GM19193 (cell line): ENCODE data around the gene CHST2.

Source experiments
- POLR2A ChIP-seq: IDR thresholded peaks from 4 replicates; pipeline ENCODE4 v1.6.1; 2011; ENCODE audit not compliant: insufficient read depth, insufficient read length; ENCODE audit errors: extremely low read depth

The CHST2 gene

DNA sequence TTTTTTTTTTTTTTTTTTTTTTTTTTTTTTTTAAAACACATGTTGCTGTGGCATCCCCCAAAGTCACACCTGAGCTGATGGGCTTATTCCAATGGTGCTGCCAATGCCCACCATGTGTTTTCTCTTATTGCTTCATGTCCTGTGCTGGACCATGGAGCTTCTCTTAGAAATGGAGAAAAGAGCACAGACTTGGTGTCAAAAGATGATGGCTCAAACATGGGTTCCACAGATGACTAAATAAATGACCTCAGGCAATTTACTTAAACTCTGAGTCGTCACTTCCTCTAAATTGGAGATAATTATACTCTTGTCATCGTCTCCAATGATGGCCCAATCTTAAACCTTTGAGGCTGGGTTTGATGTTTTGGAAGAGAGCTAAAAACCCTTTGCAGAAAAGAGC, 28.1 kb downstream of the CHST2 start:
- no peak for TF ChIP-seq POLR2A

DNA sequence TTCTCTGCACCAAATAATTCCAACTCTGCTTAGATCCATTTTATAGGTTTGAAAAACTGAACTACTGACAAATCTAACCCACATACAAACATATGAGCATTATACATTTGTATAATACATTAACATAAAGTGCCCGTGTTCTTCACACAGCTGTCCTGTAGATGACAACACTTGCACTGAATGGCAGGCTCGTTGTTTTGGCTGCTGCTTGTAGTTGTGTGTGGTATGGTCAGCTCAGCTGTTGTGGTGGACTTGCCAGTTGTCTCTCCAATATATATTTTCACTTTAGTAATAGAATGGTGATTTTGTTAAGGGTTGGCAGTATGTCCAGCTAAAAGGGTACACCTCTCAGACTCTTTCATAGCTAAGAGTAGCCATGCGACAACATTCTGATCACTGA, 30.5 kb downstream of the CHST2 start:
- TF ChIP-seq POLR2A: no peak

DNA sequence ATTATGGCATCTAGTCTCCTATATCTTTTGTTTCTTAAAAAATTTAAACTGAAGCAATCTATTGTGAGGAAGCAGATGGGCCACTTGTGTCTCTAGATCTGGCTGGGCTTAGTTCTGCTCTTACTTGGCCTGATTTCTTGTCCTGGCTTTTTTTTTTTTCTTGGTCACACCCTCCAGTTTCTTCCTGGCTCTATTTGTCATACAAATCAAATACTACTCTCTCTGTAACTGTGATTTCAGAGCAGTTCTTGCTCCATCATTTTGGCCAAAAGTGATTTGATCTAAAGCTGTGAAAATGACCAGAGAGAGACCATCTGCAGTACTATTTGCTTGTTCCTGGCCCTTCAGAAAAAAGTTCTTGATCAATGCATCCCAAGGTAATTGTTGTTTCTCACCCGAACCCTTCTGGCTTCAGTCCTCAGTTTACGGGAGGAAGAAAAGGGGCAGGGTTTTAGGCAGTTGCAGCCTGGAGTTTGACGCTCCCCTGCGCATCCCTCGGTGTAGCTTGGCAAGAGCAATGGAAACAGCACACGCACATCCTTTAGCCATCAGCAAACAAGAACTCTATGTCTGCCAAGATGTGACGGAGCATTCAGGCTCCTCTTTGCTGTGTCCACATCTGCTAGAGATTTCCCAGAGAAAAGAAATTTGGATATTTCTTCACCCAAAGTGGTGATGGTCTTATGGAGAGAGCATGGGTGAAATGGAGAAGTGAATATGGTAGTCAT, 31.6 kb downstream of the CHST2 start:
- no peak for TF ChIP-seq POLR2A

DNA sequence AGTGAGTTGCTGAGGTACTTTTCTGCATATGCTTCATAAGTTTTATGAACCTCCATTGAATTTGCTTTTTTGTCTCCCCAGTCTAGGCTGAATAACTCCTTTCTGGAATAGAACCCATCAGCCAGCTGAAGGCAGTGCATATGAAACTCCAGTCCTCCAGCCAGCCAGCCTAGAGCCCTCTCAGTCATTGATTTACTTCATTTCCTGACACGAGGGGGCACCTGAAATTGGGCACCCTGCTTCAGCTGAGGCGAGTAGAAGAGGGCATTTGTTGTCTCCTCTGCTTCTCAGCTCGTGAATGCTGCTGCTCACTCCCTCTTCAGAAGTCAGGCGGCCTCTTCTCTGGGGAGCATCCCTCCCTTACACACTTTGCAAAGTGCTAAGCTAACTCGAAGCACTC, 32.5 kb downstream of the CHST2 start:
- TF ChIP-seq POLR2A: no peak

DNA sequence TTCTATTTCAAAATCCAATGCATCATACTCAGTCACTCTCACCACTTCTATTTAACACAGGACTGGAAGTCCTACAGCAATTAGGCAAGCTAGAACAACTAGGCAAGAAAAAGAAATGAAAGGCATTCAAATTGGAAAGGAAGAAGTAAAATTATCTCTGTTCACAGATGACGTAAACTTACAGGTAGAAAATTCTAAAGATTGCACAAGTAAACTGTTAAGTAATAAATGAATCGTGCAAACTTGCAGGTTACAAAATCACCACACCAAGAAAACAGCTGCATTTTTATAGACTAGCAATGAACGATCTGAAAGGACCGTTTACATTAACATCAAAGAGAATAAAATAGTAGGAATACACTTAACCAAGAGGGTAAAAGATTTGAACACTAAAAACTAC, 36.2 kb downstream of the CHST2 start:
- TF ChIP-seq POLR2A: no peak

DNA sequence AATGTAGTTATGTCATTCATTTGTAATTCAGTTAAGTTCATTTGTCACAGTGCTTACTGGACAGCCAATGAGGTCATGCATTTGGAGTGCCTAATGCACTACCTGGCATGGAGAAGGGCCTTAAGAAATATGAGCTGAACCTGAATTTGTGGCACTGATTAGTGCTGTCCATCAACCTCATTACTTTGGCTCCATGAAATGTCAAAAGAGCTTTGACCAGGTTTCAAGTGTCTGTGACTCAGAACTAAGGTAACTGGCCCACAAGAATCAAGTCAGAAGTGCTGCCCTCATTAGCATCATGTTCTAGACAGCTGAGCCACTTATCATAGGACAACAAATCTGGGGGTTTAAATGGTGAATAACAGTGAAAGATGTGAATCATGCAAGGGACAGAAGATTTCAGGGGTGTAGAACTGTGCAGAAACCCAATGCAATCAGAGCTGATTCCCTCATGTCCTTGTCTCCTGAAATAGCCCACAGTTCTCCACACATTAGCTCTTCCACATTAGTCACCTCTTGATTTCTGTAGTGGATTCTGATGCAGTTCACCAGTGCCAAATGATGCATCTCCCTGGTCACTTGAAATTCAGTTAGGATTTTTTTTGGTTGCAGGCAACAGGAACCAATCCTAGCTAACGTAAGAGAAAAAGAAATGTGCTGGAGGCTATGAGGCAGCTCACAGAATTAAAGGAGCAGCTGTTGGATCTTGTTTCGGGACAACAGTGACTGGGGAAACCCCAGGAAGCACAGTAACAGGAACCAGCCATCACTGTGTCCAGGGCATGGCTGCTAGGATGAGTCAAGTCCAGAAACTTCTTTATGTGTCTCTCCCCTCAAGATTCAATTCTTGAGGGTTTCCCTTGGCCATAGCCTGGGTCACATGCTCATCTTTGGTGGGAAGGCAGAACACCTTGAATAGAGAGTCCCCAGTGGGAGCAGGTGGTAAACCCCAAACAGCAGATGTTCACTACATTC, 38.7 kb downstream of the CHST2 start:
- no peak for TF ChIP-seq POLR2A

DNA sequence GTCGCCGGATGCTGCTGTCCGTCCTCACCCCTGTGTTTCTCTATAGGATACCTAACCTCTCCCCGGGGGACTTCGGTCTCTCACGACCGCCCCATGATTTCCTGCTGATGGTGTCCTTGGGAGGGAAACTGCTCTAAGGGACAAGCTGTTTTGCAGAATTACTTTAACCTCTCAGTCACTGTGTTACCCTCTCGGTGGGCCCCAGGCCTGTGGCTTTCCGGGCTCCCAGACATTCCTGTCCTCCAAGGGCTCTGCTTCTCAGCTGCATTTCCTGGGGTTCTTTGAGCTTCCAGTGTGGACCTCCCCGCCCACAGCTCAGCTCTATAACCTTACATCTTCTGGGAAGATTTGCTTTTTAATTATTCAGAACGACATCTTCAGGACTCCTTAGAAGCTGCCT, 40.9 kb downstream of the CHST2 start:
- no peak for TF ChIP-seq POLR2A

DNA sequence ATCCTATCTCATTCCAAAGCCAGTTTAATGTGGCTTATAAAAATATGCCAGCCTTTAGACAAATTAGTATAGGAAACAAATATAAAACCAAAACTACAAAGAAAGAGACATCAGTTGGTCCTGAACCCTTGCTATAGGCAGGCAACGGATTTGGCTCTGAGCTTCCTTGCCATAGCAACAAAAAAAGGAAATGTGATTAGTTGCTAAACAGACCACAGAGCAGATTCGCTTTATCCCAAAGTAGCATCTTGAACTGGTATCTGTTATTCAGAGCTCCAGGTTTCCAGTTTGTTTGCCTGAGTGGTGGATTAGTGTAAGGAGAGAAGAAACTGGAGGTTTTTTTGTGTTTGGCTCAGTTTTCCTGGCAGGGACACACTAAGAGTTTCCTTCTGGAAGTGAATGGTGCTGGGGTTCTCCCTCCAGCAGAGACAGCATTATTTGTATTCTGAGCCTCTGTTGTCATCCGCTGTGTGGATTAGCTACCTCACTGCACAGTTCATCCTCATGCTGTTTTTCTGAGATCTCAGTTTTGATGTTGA, 44.1 kb downstream of the CHST2 start:
- no peak for TF ChIP-seq POLR2A

DNA sequence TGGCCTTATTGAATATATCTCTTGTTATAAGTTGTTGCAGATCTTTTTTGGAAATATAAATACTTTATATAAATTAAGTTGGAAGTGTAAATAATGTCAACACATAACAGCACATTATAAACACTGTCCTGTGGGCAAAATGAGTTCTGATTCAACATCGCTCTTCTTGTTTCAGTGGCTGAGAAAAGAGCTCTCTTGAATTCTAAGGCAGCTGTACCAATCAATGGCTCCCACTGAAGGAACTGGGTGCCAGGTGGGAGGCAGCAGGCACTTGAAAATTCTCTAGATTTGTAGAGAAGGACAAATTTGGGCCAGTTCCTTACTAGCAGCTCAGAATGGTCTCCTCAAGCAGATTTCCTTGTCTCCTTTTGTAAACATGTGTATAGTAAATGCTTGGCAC, 45.6 kb downstream of the CHST2 start:
- no peak for TF ChIP-seq POLR2A

DNA sequence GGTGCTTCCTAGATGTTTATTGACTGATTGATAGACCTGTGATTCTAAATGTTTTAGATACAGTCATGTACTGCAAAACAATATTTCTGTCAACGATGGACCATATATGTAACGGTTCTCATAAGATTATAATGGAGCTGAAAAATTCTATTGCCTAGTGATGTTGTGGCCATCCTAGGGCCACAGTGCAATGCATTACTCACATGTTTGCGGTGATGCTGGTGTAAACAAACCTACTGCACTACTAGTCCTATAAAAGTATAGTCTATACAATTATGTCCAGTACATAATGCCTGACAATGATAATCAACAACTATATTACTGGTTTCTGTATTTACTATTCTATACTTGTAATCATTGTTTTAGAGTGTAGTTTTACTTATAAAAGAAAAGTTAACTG, 46.8 kb downstream of the CHST2 start:
- no peak for TF ChIP-seq POLR2A

DNA sequence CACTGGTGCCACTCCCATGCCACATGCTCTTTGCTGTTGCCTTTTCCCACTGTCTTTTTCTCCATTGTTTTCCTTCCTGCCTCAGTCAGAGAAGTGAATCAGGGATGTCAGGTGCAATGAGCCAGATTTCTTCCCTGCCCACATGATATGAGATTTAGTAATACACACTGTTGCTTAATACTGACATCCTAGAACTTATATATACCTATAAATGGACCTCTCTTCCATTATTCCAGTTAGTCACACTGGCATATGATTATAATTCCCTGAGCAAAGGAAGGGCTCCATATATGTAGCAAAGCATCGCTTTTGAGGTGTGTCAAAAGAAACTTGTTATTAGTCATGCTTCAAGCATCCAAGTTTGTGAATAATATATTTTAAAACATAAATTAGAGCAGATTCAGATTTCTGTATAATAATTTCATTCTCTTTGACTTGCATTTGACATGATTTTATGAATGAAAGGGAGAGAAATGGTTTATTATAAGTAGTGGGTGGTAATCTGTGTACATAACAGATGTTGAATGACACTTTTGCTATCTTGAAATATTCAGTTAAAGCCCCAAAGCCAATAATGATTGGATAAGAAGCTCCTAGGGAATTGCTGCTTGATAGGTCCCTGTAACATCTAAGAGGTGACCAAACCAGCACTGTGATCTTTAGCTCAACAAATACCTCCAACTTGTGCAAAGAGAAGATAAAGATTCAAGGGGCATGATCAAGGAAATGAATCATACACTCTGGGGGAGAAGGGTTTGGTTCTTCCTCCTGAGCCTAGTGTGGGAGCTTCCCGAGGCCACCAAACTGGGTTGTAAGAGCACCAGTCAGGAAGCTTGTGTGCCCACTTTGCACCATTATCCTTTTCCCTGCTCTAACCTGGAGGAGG, 48.6 kb downstream of the CHST2 start:
- no peak for TF ChIP-seq POLR2A

DNA sequence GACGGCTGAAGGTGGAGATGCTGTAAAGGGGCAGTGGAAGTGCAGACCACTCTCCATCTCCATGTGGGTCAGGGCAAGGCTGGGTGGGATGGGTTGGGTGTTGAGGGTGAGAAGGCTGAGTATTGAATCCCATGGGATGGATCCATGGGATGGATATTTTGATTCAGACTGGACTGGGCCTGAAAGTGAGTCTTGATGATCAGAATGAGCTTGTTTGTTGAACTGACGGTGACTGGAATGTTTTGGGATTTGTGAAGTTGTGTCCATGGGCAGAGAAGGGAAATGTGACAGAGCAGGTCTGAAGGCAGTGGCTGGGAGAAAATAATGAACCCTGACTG, 49.3 kb downstream of the CHST2 start:
- TF ChIP-seq POLR2A: no peak

DNA sequence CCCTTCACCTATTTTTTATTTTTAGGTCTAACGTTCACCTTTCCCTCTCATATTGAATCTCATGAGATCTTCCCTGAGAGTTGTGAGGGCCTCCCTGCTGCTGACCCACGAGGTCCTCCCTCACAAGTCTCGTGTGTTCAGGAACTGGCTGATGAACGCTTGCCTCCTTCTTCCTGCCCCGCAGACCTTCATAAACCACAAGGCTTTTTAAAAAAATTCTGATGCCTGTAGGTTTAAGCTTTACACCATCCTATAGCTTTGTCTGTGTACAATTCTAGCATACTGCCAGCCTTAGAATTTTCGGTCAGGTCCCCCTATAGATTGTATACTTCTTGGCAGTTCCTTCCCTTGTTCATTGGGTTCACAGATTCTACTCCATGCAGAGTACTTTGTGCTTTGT, 50.5 kb downstream of the CHST2 start:
- TF ChIP-seq POLR2A: no peak

DNA sequence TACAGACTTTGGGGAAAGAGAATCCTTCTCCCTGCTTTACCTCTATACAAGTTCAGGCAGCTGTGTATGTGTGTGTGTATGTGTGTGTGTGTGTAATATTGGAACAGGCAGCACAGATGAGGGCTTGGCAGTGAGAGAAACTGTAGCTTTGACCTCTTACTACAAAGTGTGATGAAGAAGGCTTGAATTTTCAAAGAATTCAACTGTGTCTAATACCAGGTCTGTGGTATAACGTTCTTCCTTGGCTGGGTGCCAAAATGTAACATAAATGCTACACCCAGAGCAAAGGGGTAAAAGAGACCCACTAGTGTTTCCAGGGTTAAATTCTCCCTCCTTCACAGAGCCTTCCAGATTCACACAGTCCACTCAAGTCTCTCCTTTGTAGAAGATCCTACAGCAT, 51.1 kb downstream of the CHST2 start:
- TF ChIP-seq POLR2A: no peak
